HepG2 (cell line): ENCODE results near the gene SLC6A8.

Source experiments
- GLI4 ChIP-seq: sonication (generic); formaldehyde crosslinking; IDR thresholded peaks from 2 replicates; pipeline ENCODE4 v1.5.1; 2020; ENCODE audit warnings: missing genetic modification reagents, mild to moderate bottlenecking, moderate library complexity, borderline replicate concordance
- SIN3B ChIP-seq: fragments of 150-350 bp; IDR thresholded peaks from 2 replicates; pipeline ENCODE4 v1.6.1; 2014; ENCODE audit warnings: low read length
- TCF7 ChIP-seq: sonication (generic); IDR thresholded peaks from 2 replicates; pipeline ENCODE4 v1.6.1; 2016; ENCODE audit warnings: antibody characterized with exemption, low read depth

- TF ChIP-seq GLI4 (CRISPR knock-in tag) (no peak), SIN3B (no peak), TCF7 (no peak)
Observed at GRCh38 chrX:153728951-153729631, 41.4 kb downstream of the SLC6A8 start.
